ENCODE results near the gene INTS2.
"Not testable (repeated sequence)": the region's sequence is repeated elsewhere in the genome, so short reads cannot be mapped to it uniquely, and the experiment has no call there.

The INTS2 gene

DNA sequence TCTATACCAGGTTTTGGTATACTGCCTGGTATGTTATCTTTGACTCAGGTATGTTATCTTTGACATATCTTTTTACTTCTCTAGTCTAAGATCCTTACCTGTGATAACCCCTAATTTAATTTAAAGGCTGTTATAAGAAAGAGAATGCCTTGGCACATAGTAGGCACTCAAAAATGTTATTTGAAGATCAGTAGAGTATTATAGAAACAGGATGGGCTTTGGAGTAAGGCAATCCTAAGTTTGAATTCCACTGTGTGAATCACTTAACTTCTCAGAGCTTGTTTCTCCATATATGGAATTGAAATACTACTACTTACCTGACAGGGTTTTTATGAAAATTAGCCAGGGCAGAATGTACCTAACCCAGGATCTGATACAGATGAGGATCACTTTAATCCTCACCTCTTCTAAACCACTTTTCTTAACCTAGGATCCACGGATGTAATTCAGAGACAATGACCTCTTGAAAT is 65.6 kb downstream of the INTS2 start:
- no peak overlapping the region for H3K27ac ChIP-seq
- DNase-seq (ENCODE audit: low spot score) = no peak
- no peak overlapping the region for H3K4me3 ChIP-seq
- TF ChIP-seq, protein P1, sequence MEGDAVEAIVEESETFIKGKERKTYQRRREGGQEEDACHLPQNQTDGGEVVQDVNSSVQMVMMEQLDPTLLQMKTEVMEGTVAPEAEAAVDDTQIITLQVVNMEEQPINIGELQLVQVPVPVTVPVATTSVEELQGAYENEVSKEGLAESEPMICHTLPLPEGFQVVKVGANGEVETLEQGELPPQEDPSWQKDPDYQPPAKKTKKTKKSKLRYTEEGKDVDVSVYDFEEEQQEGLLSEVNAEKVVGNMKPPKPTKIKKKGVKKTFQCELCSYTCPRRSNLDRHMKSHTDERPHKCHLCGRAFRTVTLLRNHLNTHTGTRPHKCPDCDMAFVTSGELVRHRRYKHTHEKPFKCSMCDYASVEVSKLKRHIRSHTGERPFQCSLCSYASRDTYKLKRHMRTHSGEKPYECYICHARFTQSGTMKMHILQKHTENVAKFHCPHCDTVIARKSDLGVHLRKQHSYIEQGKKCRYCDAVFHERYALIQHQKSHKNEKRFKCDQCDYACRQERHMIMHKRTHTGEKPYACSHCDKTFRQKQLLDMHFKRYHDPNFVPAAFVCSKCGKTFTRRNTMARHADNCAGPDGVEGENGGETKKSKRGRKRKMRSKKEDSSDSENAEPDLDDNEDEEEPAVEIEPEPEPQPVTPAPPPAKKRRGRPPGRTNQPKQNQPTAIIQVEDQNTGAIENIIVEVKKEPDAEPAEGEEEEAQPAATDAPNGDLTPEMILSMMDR (IDR thresholded peaks at IDR 0.05) = no peak

DNA sequence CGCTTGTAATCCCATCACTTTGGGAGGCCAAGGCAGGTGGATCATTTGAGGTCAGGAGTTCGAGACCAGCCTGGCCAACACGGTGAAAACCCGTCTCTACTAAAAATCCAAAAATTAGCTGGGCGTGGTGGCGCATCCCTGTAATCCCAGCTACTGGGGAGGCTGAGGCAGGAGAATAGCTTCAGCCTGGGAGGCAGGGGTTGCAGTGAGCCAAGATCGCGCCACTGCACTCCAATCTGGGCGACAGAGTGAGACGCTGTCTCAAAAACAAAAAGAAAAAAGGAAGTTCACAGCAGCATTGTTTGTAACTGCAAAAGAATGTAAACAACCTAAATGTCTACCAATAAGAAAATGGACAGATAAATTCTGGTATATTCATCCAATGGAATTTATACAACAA is 67.4 kb downstream of the INTS2 start:
- H3K27ac ChIP-seq; DNase-seq (ENCODE audit: low spot score); H3K4me3 ChIP-seq: not testable (repeated sequence)

DNA sequence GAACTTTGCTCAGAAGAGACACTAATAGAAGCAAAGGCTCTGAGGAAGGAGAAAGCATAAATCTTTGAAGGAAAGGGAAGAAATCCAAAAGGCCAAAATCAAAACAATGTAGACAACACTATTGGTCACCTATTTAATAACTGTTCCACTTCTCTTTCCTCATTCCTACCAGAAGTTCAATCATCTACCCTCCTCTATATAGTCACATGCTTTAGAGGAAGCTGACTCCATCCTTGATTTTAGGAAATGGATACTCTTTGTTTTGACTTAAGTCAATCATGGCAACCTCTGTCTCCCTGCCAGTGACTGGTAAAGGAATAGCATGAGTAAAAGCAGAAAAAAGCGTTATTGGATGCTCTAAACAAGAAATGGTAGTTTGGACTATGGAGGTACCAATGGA is 71.7 kb downstream of the INTS2 start:
- TF ChIP-seq, protein P1 (IDR thresholded peaks at IDR 0.05) = no peak
- Histone ChIP-seq H3K4me3 (no peak overlapping the region), H3K27ac (no peak overlapping the region)
- no peak for DNase-seq (ENCODE audit: low spot score)

DNA sequence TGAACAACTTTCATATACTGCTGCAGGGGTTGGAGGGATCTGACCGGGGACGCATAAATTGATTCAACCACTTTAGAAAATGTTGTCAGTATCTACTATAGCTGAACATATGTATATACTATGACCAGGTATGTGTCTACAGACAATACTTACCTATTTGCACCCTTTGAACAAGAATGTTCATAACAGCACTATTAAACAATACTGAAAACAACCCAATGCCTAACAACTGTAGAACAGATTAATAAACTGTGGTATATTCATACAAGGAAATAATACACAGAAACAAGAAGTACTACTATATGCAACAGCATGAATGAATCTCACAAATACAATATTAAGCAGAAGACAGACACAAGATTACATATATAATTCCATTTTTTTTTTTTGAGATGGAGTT is 74.9 kb downstream of the INTS2 start:
- Histone ChIP-seq H3K4me3 (no peak overlapping the region), H3K27ac (no peak overlapping the region)
- no peak for DNase-seq (ENCODE audit: low spot score)
- TF ChIP-seq, protein P1 (IDR thresholded peaks at IDR 0.05) = no peak

DNA sequence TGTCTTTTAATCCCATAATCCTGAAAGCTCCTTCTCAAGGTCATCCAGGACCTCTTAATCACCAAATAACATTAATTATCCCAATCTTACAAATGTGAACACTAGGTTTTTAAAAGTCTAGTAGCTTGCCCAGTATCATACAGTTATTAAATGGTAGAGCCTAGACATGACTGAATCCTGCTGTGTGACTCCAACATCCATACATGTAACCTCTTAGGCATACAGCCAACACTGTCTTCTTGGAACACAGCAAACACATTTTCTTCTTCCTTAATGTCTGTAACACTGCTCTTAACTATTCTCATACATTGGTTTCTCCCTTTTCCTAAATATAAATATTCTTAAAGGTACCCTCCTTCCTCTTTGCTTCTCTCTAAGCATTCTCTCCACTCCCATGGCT is 78.1 kb downstream of the INTS2 start:
- DNase-seq (ENCODE audit: low spot score) = no peak
- TF ChIP-seq, protein P1 (IDR thresholded peaks at IDR 0.05) = no peak
- Histone ChIP-seq H3K4me3 (no peak overlapping the region), H3K27ac (no peak overlapping the region)

DNA sequence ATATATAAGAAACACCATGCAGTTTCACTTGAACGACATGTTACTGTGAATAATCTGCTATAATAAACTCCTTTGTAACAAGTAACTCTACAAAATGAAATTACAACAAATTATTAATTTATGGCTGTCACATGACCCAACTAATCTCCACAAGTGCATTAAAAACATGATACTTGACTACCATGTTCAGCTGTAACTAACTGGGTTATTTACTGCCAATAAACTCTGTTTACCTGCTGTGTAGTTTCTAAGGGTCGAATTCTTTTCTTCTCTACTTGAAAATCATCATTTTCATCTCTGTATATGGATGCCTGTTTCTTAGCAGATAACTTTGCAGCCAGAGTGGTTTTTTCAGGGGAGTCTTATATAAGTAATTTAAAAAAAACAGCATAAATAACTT is 78.9 kb downstream of the INTS2 start:
- Histone ChIP-seq H3K4me3 (no peak overlapping the region), H3K27ac (no peak overlapping the region)
- TF ChIP-seq, protein P1 (IDR thresholded peaks at IDR 0.05) = no peak
- DNase-seq (ENCODE audit: low spot score) = no peak

DNA sequence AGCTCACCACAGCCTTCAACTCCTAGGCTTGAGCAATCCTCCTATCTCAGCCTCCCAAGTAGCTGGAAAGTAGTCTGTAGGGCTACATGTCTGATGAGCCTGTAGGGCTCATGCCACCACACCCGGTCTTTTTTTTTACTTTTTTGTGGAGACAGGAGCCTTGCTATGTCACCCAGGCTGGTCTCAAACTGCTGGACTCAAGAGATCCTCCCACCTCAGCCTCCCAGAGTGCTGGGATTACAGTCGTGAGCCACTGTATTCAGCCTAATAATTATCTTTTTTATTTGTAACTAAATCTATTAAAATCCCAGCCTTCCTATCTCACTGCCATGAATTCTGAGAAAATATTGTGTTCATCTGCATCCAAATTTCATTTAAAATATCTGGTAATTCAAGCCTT is 79.5 kb downstream of the INTS2 start:
- no peak overlapping the region for H3K4me3 ChIP-seq
- TF ChIP-seq, protein P1 (IDR thresholded peaks at IDR 0.05) = no peak
- no peak for DNase-seq (ENCODE audit: low spot score)
- H3K27ac ChIP-seq = no peak overlapping the region

DNA sequence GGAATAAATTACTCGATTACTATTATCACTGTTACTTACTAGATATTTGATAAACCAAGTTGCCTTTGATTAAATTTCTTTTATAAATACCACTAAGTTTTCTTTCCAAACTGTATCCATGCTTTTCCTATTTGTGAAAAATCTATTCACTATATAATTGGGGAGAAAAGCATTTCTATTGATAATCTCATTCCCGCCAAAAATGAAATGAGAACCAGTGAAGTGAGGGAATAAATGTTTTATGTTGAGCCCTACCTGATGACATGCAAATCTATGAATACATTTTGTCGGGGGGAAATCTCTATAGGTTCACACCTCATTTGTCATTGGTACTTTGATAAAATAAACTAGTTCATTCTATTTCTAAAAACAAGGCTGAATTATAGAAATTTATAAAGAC is 80.1 kb downstream of the INTS2 start:
- H3K4me3 ChIP-seq = no peak overlapping the region
- DNase-seq (ENCODE audit: low spot score) = no peak
- TF ChIP-seq, protein P1 (IDR thresholded peaks at IDR 0.05) = no peak
- no peak overlapping the region for H3K27ac ChIP-seq
